HepG2 (cell line): ENCODE results near the gene USP7. TPM values are rescaled to one million over a fixed set of nuclear protein-coding genes. Genes with fewer than 3 reads are reported as not detected.

Experiments used
- DNMT1 ChIP-seq: sonication (generic); formaldehyde crosslinking; IDR thresholded peaks from 2 replicates; pipeline ENCODE4 v1.5.1; 2020; ENCODE audit warnings: mild to moderate bottlenecking, missing genetic modification reagents
- HCFC1 ChIP-seq: fragments of 150-350 bp; IDR thresholded peaks from 2 replicates; pipeline ENCODE4 v1.6.1; 2014; ENCODE audit warnings: low read depth, low read length
- IRX3 ChIP-seq: sonication (generic); formaldehyde crosslinking; IDR thresholded peaks from 2 replicates; pipeline ENCODE4 v1.8.1; 2023; ENCODE audit warnings: mild to moderate bottlenecking, low read depth, missing genetic modification reagents, borderline replicate concordance
- PCBP2 ChIP-seq: fragments of 200-400 bp; formaldehyde crosslinking; optimal IDR thresholded peaks from 2 replicates; pipeline ENCODE3; 2018; ENCODE audit warnings: low read length, low read depth; ENCODE audit not compliant: poor library complexity, severe bottlenecking
- POLR2A ChIP-seq, 2 experiments: IDR thresholded peaks; 2 replicates each; pipeline ENCODE4 v1.6.1; 2011; ENCODE audit warnings: low read depth in 2 of 2, low read length in 2 of 2, mild to moderate bottlenecking in 1 of 2, moderate library complexity in 1 of 2; ENCODE audit not compliant: insufficient read depth in 1 of 2
- PTBP1 ChIP-seq: fragments of 200-400 bp; formaldehyde crosslinking; IDR thresholded peaks from 2 replicates; pipeline ENCODE4 v1.6.1; 2018; ENCODE audit warnings: low read length, low read depth; ENCODE audit not compliant: poor library complexity, severe bottlenecking
- SMAD9 ChIP-seq: sonication (generic); formaldehyde crosslinking; IDR thresholded peaks from 2 replicates; pipeline ENCODE4 v1.5.1; 2020; ENCODE audit warnings: mild to moderate bottlenecking, missing genetic modification reagents
- SOX13 ChIP-seq, 3 experiments: fragments of 450-650 bp in 1 of 3; sonication (generic) in 1 of 3; formaldehyde crosslinking in 1 of 3; IDR thresholded peaks in 2 of 3; conservative IDR thresholded peaks in 1 of 3; 2 replicates each; pipeline versions ENCODE4 v1.5.0 to v1.6.1; 2016 to 2020; ENCODE audit warnings: antibody characterized with exemption in 1 of 3, mild to moderate bottlenecking in 1 of 3, missing compliant biosample characterization in 1 of 3, missing genetic modification reagents in 1 of 3, moderate library complexity in 1 of 3
- THAP11 ChIP-seq: IDR thresholded peaks from 2 replicates; pipeline ENCODE4 v1.6.1; 2016; ENCODE audit warnings: missing biosample characterization, missing genetic modification reagents
- ZBTB20 ChIP-seq: sonication (generic); formaldehyde crosslinking; IDR thresholded peaks from 2 replicates; pipeline ENCODE4 v1.8.1; 2023; ENCODE audit warnings: missing genetic modification reagents, low read depth, mild to moderate bottlenecking, borderline replicate concordance
- ZFP36L2 ChIP-seq: sonication (generic); formaldehyde crosslinking; IDR thresholded peaks from 2 replicates; pipeline ENCODE4 v1.4.0; 2020; ENCODE audit warnings: missing genetic modification reagents
- ZFP82 ChIP-seq: sonication (generic); formaldehyde crosslinking; IDR thresholded peaks from 2 replicates; pipeline ENCODE4 v1.5.1; 2020; ENCODE audit warnings: mild to moderate bottlenecking, missing genetic modification reagents, borderline replicate concordance
- ZNF10 ChIP-seq: sonication (generic); formaldehyde crosslinking; IDR thresholded peaks from 2 replicates; pipeline ENCODE4 v1.4.0; 2020; ENCODE audit warnings: mild to moderate bottlenecking, low read depth, missing genetic modification reagents, borderline replicate concordance
- ZNF564 ChIP-seq: sonication (generic); formaldehyde crosslinking; IDR thresholded peaks from 2 replicates; pipeline ENCODE4 v1.8.1; 2023; ENCODE audit warnings: mild to moderate bottlenecking, missing genetic modification reagents
- polyA plus RNA-seq, 8 experiments: library from polyadenylated mRNA; depleted of rRNA in 3 of 8; stranded (reverse) in 7 of 8; unstranded in 1 of 8; fragments of >200 nt; fragmentation: Illumina TruSeq in 4 of 8; extraction: Trizol in 4 of 8; gene quantifications; 2 replicates each; pipeline versions ENCODE4 v1.2.1 to v1.2.3, GENCODE V29; 2011 to 2016; ENCODE audit warnings: low read depth in 4 of 8, missing spikeins in 1 of 8, mixed read lengths in 1 of 8; ENCODE audit not compliant: insufficient read depth in 1 of 8
- total RNA-seq, 5 experiments: library from RNA; depleted of rRNA; stranded (reverse); fragments of >200 nt; fragmentation: Illumina TruSeq; extraction: Trizol; gene quantifications; 2 replicates each; pipeline ENCODE4 v1.2.3, GENCODE V29; 2016; ENCODE audit warnings: low read depth in 1 of 5
- TF ChIP-seq, protein P1 (sequence below): sonication (generic); formaldehyde crosslinking; IDR thresholded peaks from 2 replicates; pipeline ENCODE4 v1.5.0; 2020; ENCODE audit warnings: mild to moderate bottlenecking, missing genetic modification reagents
- TF ChIP-seq, protein P2 (sequence below): IDR thresholded peaks from 2 replicates; pipeline ENCODE4 v1.4.0; 2020; ENCODE audit warnings: mild to moderate bottlenecking, missing genetic modification reagents
- TF ChIP-seq, protein P3 (sequence below): sonication (generic); formaldehyde crosslinking; IDR thresholded peaks from 2 replicates; pipeline ENCODE4 v1.4.0; 2020; ENCODE audit warnings: missing genetic modification reagents, low read depth, mild to moderate bottlenecking, borderline replicate concordance
- TF ChIP-seq, protein P4 (sequence below): sonication (generic); formaldehyde crosslinking; IDR thresholded peaks from 2 replicates; pipeline ENCODE4 v1.8.1; 2023; ENCODE audit warnings: mild to moderate bottlenecking, missing genetic modification reagents
- TF ChIP-seq, protein P5 (sequence below): sonication (generic); formaldehyde crosslinking; IDR thresholded peaks from 2 replicates; pipeline ENCODE4 v1.5.0; 2020; ENCODE audit warnings: mild to moderate bottlenecking, low read depth, missing genetic modification reagents, borderline replicate concordance

USP7 gene
- total and polyA plus RNA-seq, 2 of the 13 experiments (the other 11 are each of a cell fraction or from before 2014, with no cell fraction given), result 52.5 to 173 TPM

DNA sequence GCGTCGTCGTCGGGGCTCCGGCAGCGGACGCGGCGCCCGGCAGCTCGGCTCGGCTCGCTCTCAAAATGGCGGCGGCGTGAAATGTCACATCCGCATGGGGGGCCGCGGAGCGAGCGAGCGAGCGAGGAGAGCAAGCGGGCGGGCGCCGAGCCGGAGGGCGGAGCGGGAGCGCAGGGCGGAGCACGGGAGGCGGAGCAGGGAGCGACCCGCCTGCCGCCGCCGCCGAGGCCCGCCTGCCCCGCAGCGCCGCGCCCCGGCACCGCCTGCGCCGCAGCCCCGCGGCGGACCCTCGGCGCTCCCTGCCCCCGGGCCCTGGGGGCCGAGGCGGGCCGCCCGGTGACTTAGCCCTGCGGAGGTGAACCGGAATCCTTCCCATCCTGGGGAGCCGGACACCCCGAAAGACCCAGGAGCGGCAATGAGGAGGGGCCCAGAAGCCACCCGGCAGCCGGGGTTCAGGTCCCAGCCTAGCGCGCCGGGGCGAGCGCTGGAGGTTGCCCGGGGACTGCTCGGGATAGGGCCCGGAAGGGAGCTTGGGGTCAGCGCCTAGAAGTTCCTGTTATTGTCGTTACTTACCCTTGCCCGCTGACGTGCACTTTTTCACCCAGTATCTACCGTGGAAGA is at the start of gene USP7 (continued):
- TF ChIP-seq, protein P1, sequence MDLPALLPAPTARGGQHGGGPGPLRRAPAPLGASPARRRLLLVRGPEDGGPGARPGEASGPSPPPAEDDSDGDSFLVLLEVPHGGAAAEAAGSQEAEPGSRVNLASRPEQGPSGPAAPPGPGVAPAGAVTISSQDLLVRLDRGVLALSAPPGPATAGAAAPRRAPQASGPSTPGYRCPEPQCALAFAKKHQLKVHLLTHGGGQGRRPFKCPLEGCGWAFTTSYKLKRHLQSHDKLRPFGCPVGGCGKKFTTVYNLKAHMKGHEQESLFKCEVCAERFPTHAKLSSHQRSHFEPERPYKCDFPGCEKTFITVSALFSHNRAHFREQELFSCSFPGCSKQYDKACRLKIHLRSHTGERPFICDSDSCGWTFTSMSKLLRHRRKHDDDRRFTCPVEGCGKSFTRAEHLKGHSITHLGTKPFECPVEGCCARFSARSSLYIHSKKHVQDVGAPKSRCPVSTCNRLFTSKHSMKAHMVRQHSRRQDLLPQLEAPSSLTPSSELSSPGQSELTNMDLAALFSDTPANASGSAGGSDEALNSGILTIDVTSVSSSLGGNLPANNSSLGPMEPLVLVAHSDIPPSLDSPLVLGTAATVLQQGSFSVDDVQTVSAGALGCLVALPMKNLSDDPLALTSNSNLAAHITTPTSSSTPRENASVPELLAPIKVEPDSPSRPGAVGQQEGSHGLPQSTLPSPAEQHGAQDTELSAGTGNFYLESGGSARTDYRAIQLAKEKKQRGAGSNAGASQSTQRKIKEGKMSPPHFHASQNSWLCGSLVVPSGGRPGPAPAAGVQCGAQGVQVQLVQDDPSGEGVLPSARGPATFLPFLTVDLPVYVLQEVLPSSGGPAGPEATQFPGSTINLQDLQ (CRISPR knock-in tag), result no peak; the same call in 1 of the 2 replicates
- TF ChIP-seq ZNF564 (no peak), POLR2A (IDR thresholded peaks at IDR 0.05; ENCODE audit: insufficient read depth in 1 of 2, low read depth in 2 of 2, low read length in 2 of 2) (peak; percentile 22 to 79; a peak in 2 of 4 replicates), ZBTB20 (no peak), IRX3 (CRISPR knock-in tag) (no peak), PCBP2 (no peak), SOX13 (IDR thresholded peaks at IDR 0.05) (no peak), SOX13 (CRISPR knock-in tag; conservative IDR thresholded peaks at IDR 0.05 in 1 of 2, IDR thresholded peaks at IDR 0.05 in 1 of 2) (peak in 1 of 2 experiments; percentile 62; a peak in 2 of 4 replicates), ZFP82 (CRISPR knock-in tag) (peak; percentile 82; the same call in 1 of the 2 replicates), ZNF10 (CRISPR knock-in tag) (no peak), ZFP36L2 (CRISPR knock-in tag) (no peak), DNMT1 (CRISPR knock-in tag) (no peak), PTBP1 (peak; percentile 48), THAP11 (CRISPR knock-in tag) (peak; percentile 75), SMAD9 (CRISPR knock-in tag) (no peak), HCFC1 (peak; percentile 15; the same call in 1 of the 2 replicates)
- TF ChIP-seq, protein P2, sequence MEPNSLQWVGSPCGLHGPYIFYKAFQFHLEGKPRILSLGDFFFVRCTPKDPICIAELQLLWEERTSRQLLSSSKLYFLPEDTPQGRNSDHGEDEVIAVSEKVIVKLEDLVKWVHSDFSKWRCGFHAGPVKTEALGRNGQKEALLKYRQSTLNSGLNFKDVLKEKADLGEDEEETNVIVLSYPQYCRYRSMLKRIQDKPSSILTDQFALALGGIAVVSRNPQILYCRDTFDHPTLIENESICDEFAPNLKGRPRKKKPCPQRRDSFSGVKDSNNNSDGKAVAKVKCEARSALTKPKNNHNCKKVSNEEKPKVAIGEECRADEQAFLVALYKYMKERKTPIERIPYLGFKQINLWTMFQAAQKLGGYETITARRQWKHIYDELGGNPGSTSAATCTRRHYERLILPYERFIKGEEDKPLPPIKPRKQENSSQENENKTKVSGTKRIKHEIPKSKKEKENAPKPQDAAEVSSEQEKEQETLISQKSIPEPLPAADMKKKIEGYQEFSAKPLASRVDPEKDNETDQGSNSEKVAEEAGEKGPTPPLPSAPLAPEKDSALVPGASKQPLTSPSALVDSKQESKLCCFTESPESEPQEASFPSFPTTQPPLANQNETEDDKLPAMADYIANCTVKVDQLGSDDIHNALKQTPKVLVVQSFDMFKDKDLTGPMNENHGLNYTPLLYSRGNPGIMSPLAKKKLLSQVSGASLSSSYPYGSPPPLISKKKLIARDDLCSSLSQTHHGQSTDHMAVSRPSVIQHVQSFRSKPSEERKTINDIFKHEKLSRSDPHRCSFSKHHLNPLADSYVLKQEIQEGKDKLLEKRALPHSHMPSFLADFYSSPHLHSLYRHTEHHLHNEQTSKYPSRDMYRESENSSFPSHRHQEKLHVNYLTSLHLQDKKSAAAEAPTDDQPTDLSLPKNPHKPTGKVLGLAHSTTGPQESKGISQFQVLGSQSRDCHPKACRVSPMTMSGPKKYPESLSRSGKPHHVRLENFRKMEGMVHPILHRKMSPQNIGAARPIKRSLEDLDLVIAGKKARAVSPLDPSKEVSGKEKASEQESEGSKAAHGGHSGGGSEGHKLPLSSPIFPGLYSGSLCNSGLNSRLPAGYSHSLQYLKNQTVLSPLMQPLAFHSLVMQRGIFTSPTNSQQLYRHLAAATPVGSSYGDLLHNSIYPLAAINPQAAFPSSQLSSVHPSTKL (CRISPR knock-in tag), result peak; percentile 45
- TF ChIP-seq, protein P3, sequence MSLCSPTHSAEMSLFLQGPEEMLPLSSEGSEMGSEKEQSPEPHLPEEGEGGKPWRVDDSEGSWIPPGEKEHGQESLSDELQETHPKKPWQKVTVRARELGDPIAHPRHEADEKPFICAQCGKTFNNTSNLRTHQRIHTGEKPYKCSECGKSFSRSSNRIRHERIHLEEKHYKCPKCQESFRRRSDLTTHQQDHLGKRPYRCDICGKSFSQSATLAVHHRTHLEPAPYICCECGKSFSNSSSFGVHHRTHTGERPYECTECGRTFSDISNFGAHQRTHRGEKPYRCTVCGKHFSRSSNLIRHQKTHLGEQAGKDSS, result peak; percentile 80; the same call in 1 of the 2 replicates
- TF ChIP-seq, protein P4, sequence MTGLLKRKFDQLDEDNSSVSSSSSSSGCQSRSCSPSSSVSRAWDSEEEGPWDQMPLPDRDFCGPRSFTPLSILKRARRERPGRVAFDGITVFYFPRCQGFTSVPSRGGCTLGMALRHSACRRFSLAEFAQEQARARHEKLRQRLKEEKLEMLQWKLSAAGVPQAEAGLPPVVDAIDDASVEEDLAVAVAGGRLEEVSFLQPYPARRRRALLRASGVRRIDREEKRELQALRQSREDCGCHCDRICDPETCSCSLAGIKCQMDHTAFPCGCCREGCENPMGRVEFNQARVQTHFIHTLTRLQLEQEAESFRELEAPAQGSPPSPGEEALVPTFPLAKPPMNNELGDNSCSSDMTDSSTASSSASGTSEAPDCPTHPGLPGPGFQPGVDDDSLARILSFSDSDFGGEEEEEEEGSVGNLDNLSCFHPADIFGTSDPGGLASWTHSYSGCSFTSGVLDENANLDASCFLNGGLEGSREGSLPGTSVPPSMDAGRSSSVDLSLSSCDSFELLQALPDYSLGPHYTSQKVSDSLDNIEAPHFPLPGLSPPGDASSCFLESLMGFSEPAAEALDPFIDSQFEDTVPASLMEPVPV (CRISPR knock-in tag), result no peak; the same call in 1 of the 2 replicates
- TF ChIP-seq, protein P5, sequence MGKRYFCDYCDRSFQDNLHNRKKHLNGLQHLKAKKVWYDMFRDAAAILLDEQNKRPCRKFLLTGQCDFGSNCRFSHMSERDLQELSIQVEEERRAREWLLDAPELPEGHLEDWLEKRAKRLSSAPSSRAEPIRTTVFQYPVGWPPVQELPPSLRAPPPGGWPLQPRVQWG, result no peak
